Neural cell (in vitro differentiated cells): ENCODE results near the gene AOAH. TPM values are rescaled to one million over a fixed set of nuclear protein-coding genes. Genes with fewer than 3 reads are reported as not detected.

Source experiments
- H2AFZ ChIP-seq: fragments of 200-600, 300-800 bp; sonication (generic), shearing (Covaris generic); 2 replicates; pipeline ENCODE4 v1.6.0; 2014; ENCODE audit warnings: low read depth, mild to moderate bottlenecking, antibody characterized with exemption, low read length, moderate library complexity
- H3F3A ChIP-seq: fragments of 200-600 bp; shearing (Covaris generic); 2 replicates; pipeline ENCODE4 v1.6.1; 2016; ENCODE audit warnings: mild to moderate bottlenecking, moderate library complexity, mixed read lengths, antibody characterized with exemption, low read length; ENCODE audit not compliant: insufficient read depth, poor library complexity, severe bottlenecking
- H3K27ac ChIP-seq: fragments of 200-600, 300-800 bp; sonication (generic), shearing (Covaris generic); 2 replicates; pipeline ENCODE4 v1.5.1; 2014; ENCODE audit warnings: mild to moderate bottlenecking, low read length, moderate library complexity
- H3K27me3 ChIP-seq: fragments of 300-800, 200-600 bp; sonication (generic), shearing (Covaris generic); 2 replicates; pipeline ENCODE4 v1.6.0; 2014; ENCODE audit warnings: mild to moderate bottlenecking, low read depth, low read length, moderate library complexity; ENCODE audit not compliant: insufficient read depth
- H3K36me3 ChIP-seq: fragments of 300-800, 200-600 bp; sonication (generic), shearing (Covaris generic); 2 replicates; pipeline ENCODE4 v1.5.1; 2014; ENCODE audit warnings: mild to moderate bottlenecking, antibody characterized with exemption, low read length, moderate library complexity; ENCODE audit not compliant: insufficient read depth
- H3K4me2 ChIP-seq: fragments of 300-800, 200-600 bp; sonication (generic), shearing (Covaris generic); 2 replicates; pipeline ENCODE4 v1.6.0; 2014; ENCODE audit warnings: mild to moderate bottlenecking, low read length
- H3K4me3 ChIP-seq: fragments of 300-800, 200-600 bp; sonication (generic), shearing (Covaris generic); 2 replicates; pipeline ENCODE4 v1.5.1; 2014; ENCODE audit warnings: mild to moderate bottlenecking, low read length, moderate library complexity
- H3K79me2 ChIP-seq: fragments of 200-600 bp; shearing (Covaris generic); replicated peaks from 2 replicates; pipeline ENCODE4 v1.6.0; 2014; ENCODE audit warnings: mild to moderate bottlenecking, low read length, moderate library complexity; ENCODE audit not compliant: insufficient read depth
- H3K9ac ChIP-seq: fragments of 300-800, 200-600 bp; sonication (generic), shearing (Covaris generic); 2 replicates; pipeline ENCODE4 v1.6.1; 2016; ENCODE audit warnings: mild to moderate bottlenecking, low read length, mixed read lengths
- H3K9me2 ChIP-seq: fragments of 200-600 bp; shearing (Covaris generic); 2 replicates; pipeline ENCODE4 v1.6.1; 2016; ENCODE audit warnings: mild to moderate bottlenecking, low read length, mixed read lengths; ENCODE audit not compliant: insufficient read depth
- H3K9me3 ChIP-seq: fragments of 200-600, 300-800 bp; sonication (generic), shearing (Covaris generic); 2 replicates; pipeline ENCODE4 v1.6.1; 2016; ENCODE audit warnings: mild to moderate bottlenecking, mixed run types, low read length, moderate library complexity, mixed read lengths
- H4K20me1 ChIP-seq: fragments of 200-600 bp; shearing (Covaris generic); 2 replicates; pipeline ENCODE4 v1.6.1; 2016; ENCODE audit warnings: mild to moderate bottlenecking, mixed run types; ENCODE audit not compliant: insufficient read depth
- EP300 ChIP-seq: fragments of 450-650 bp; conservative IDR thresholded peaks from 2 replicates; pipeline ENCODE4 v1.6.1; 2014; ENCODE audit warnings: antibody characterized with exemption, mild to moderate bottlenecking, moderate library complexity; ENCODE audit not compliant: poor library complexity, severe bottlenecking
- EZH2 ChIP-seq: fragments of 200-600, 300-800 bp; shearing (Covaris generic), sonication (generic); IDR thresholded peaks from 2 replicates; pipeline ENCODE4 v1.6.1; 2014; ENCODE audit warnings: antibody characterized with exemption, low read length, borderline replicate concordance, mild to moderate bottlenecking; ENCODE audit not compliant: insufficient read depth, poor library complexity, severe bottlenecking
- MXI1 ChIP-seq: fragments of 450-650 bp; conservative IDR thresholded peaks from 2 replicates; pipeline ENCODE4 v1.6.1; 2014; ENCODE audit warnings: antibody characterized with exemption, mild to moderate bottlenecking; ENCODE audit not compliant: poor library complexity, severe bottlenecking
- POLR2AphosphoS5 ChIP-seq: IDR thresholded peaks from 2 replicates; pipeline ENCODE4 v1.6.1; 2012
- RAD21 ChIP-seq: fragments of 450-650 bp; conservative IDR thresholded peaks from 2 replicates; pipeline ENCODE4 v1.6.1; 2014; ENCODE audit warnings: antibody characterized with exemption, mild to moderate bottlenecking, moderate library complexity
- SMC3 ChIP-seq: fragments of 450-650 bp; conservative IDR thresholded peaks from 2 replicates; pipeline ENCODE4 v1.6.1; 2014; ENCODE audit warnings: antibody characterized with exemption, mild to moderate bottlenecking, moderate library complexity; ENCODE audit not compliant: poor library complexity
- TAF1 ChIP-seq: IDR thresholded peaks from 2 replicates; pipeline ENCODE4 v1.6.1; 2012; ENCODE audit warnings: low read depth
- polyA plus RNA-seq: library from polyadenylated mRNA; depleted of rRNA; stranded (reverse); fragments of >200 nt; gene quantifications from 2 replicates; pipeline ENCODE4 v1.2.3, GENCODE V29; 2014
- TF ChIP-seq, protein P1 (sequence below): fragments of 450-650 bp; IDR thresholded peaks from 2 replicates; pipeline ENCODE4 v1.5.1; 2014; ENCODE audit warnings: antibody characterized with exemption, mild to moderate bottlenecking, moderate library complexity; ENCODE audit not compliant: poor library complexity, severe bottlenecking
- TF ChIP-seq, protein P2 (sequence below): IDR thresholded peaks from 2 replicates; pipeline ENCODE4 v1.6.1; 2012; ENCODE audit warnings: borderline replicate concordance

AOAH gene
- polyA plus RNA-seq, 1 donor from 2014 or later: 4.3 TPM

DNA sequence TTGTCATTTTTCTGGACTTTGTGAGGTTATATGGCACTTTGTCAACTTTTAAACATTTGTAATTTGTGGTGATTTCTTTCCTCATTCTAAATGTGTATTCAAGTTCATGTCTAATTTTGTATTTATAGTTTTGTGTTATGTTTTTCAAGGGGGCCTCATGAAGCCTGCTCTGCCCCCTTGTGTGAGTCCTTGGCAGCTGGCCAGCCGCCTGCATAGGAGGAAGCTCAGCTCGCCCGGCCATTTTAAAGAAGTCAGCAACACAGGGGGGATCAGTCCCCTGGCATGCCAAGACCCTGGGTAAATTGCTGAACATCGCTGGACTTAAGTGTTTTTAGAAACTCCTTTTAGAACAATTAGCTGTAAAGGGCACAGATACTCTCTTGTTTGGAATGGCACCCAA lies 211.7 kb downstream of the AOAH start:
- Histone ChIP-seq H3K4me3 (no peak overlapping the region), H3K79me2 (no peaks in the 10 kb centered on the region), H3K4me2 (no peak overlapping the region), H3K9ac (no peak overlapping the region), H3K27ac (no peak overlapping the region), H2AFZ (no peak overlapping the region), H4K20me1 (no peaks in the 10 kb centered on the region), H3K27me3 (no peaks in the 10 kb centered on the region), H3K9me3 (no peaks in the 10 kb centered on the region), H3F3A (no peaks in the 10 kb centered on the region), H3K9me2 (no peaks in the 10 kb centered on the region), H3K36me3 (no peaks in the 10 kb centered on the region)
- no peak for TF ChIP-seq SMC3
- TF ChIP-seq, protein P1, sequence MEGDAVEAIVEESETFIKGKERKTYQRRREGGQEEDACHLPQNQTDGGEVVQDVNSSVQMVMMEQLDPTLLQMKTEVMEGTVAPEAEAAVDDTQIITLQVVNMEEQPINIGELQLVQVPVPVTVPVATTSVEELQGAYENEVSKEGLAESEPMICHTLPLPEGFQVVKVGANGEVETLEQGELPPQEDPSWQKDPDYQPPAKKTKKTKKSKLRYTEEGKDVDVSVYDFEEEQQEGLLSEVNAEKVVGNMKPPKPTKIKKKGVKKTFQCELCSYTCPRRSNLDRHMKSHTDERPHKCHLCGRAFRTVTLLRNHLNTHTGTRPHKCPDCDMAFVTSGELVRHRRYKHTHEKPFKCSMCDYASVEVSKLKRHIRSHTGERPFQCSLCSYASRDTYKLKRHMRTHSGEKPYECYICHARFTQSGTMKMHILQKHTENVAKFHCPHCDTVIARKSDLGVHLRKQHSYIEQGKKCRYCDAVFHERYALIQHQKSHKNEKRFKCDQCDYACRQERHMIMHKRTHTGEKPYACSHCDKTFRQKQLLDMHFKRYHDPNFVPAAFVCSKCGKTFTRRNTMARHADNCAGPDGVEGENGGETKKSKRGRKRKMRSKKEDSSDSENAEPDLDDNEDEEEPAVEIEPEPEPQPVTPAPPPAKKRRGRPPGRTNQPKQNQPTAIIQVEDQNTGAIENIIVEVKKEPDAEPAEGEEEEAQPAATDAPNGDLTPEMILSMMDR: no peak
- no peak for TF ChIP-seq MXI1
- TF ChIP-seq, protein P2, sequence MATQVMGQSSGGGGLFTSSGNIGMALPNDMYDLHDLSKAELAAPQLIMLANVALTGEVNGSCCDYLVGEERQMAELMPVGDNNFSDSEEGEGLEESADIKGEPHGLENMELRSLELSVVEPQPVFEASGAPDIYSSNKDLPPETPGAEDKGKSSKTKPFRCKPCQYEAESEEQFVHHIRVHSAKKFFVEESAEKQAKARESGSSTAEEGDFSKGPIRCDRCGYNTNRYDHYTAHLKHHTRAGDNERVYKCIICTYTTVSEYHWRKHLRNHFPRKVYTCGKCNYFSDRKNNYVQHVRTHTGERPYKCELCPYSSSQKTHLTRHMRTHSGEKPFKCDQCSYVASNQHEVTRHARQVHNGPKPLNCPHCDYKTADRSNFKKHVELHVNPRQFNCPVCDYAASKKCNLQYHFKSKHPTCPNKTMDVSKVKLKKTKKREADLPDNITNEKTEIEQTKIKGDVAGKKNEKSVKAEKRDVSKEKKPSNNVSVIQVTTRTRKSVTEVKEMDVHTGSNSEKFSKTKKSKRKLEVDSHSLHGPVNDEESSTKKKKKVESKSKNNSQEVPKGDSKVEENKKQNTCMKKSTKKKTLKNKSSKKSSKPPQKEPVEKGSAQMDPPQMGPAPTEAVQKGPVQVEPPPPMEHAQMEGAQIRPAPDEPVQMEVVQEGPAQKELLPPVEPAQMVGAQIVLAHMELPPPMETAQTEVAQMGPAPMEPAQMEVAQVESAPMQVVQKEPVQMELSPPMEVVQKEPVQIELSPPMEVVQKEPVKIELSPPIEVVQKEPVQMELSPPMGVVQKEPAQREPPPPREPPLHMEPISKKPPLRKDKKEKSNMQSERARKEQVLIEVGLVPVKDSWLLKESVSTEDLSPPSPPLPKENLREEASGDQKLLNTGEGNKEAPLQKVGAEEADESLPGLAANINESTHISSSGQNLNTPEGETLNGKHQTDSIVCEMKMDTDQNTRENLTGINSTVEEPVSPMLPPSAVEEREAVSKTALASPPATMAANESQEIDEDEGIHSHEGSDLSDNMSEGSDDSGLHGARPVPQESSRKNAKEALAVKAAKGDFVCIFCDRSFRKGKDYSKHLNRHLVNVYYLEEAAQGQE: no peak
- no peak for TF ChIP-seq EZH2
- TF ChIP-seq POLR2AphosphoS5: no peak
- no peak for TF ChIP-seq RAD21
- no peak for TF ChIP-seq TAF1
- no peak for TF ChIP-seq EP300

DNA sequence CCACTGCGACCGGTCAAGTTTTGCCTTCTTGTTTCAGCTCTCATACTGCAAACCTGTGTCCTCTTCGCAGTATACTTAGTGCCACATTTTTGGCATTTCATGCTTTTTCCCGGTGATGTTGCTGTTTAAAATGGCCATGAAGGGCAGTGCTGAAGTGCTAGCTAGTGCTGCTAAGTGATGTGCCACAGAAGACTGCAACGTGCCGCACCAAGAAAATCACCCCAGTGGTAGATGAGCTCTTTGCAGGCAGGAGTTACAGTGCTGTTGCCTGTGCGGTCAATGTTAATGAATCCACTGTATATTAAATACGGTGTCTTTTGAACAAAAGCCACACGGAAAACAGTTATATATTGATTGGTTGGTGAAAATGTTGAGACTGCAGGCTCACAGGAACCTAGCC lies 214.3 kb downstream of the AOAH start:
- no peak for TF ChIP-seq RAD21
- TF ChIP-seq TAF1: no peak
- TF ChIP-seq EZH2: no peak
- TF ChIP-seq, protein P1: no peak
- no peak for TF ChIP-seq SMC3
- TF ChIP-seq POLR2AphosphoS5: no peak
- no peak for TF ChIP-seq EP300
- TF ChIP-seq MXI1: no peak
- H3K4me2 ChIP-seq: no peak overlapping the region
- no peaks in the 10 kb centered on the region for H3K36me3 ChIP-seq
- no peak overlapping the region for H3K9ac ChIP-seq
- H2AFZ ChIP-seq: no peak overlapping the region
- H4K20me1 ChIP-seq: no peaks in the 10 kb centered on the region
- H3K27me3 ChIP-seq: no peaks in the 10 kb centered on the region
- no peaks in the 10 kb centered on the region for H3F3A ChIP-seq
- no peak overlapping the region for H3K27ac ChIP-seq
- H3K9me2 ChIP-seq: no peaks in the 10 kb centered on the region
- H3K79me2 ChIP-seq: no peaks in the 10 kb centered on the region
- H3K9me3 ChIP-seq: no peaks in the 10 kb centered on the region
- no peak overlapping the region for H3K4me3 ChIP-seq
